ENCODE measurements around the gene ACCS. TPM values are rescaled to one million over a fixed set of nuclear protein-coding genes. Genes with fewer than 3 reads are reported as not detected.

The ACCS gene
- total RNA-seq, 2 donors from 2014 or later: 3.4 to 5.4 TPM

DNA sequence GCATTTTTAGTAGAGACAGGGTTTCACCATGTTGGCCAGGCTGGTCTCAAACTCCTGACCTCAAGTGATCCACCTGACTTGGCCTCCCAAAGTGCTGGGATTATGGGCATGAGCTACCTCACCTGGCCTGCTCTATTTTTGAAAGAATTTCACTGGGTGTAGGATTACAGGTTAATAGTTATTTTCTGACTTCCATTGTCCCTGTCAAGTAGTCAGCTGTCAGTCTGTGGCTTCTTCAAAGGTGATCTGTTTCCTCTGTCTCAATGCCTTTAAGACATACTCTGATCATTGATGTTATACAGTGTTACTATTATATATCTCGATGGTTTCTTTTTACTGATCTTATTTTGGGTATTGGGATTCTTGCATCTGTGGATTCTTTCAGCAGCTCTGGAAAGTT lies 19.3 kb downstream of the ACCS start:
- ATAC-seq: no peak
- Mint-ChIP-seq H3K9me3 (peaks cover 4% of the 10 kb centered on the region), H3K4me1 (ENCODE audit: low read depth in 2 of 2) (peaks cover 4 to 7% of the 10 kb centered on the region in 2 donors), H3K27me3 (no peaks in the 10 kb centered on the region), H3K4me3 (no peak overlapping the region), H3K27ac (no peak overlapping the region), H3K36me3 (no peaks in the 10 kb centered on the region)
- DNase-seq (ENCODE audit: low spot score): no peak

- Mint-ChIP-seq H3K4me1 (ENCODE audit: low read depth in 2 of 2) (peaks cover 4 to 7% of the 10 kb centered on the region in 2 donors), H3K27me3 (no peaks in the 10 kb centered on the region), H3K4me3 (peak overlapping the region; percentile 21), H3K36me3 (no peaks in the 10 kb centered on the region), H3K27ac (no peak overlapping the region), H3K9me3 (peaks cover 4% of the 10 kb centered on the region)
- peak in 1 of 2 donors; percentile 75 for ATAC-seq
- no peak for DNase-seq (ENCODE audit: low spot score)
These were observed 22.3 kb downstream of the ACCS start for GRCh38 chr11:44088377-44088776.

- H3K36me3 Mint-ChIP-seq: no peaks in the 10 kb centered on the region
- no peaks in the 10 kb centered on the region for H3K27me3 Mint-ChIP-seq
- H3K27ac Mint-ChIP-seq: no peak overlapping the region
- no peak for DNase-seq (ENCODE audit: low spot score)
- H3K4me1 Mint-ChIP-seq (ENCODE audit: low read depth in 2 of 2): peaks cover 4 to 7% of the 10 kb centered on the region in 2 donors
- H3K4me3 Mint-ChIP-seq: peak overlapping the region; percentile 21
- ATAC-seq: no peak
- peaks cover 4% of the 10 kb centered on the region for H3K9me3 Mint-ChIP-seq
These were observed 22.8 kb downstream of the ACCS start for GRCh38 chr11:44088871-44089270.

DNA sequence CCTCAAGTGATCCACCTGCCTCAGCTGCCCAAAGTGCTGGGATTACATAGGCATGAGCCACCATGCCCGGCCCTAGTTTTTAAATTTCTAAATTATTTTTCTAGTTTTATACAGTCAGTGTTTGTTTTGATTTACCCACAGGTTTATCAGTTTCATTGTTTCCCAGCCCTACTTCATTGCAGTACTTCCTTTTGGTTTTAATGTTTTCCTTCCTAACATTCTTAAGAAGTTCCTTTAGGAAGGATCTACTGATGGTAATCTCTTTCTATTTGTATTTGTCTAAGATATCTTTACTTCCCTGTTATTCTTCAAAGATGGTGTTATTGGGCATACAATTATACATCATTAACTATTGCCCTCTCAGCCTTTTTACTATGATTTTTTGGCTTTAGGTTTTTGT lies 24.5 kb downstream of the ACCS start:
- H3K9me3 Mint-ChIP-seq: peaks cover 2% of the 10 kb centered on the region
- no peak overlapping the region for H3K4me3 Mint-ChIP-seq
- H3K36me3 Mint-ChIP-seq: no peaks in the 10 kb centered on the region
- peaks cover 13 to 19% of the 10 kb centered on the region in 2 donors for H3K4me1 Mint-ChIP-seq (ENCODE audit: low read depth in 2 of 2)
- ATAC-seq: no peak
- no peak for DNase-seq (ENCODE audit: low spot score)
- H3K27me3 Mint-ChIP-seq: no peaks in the 10 kb centered on the region
- H3K27ac Mint-ChIP-seq: no peak overlapping the region

DNA sequence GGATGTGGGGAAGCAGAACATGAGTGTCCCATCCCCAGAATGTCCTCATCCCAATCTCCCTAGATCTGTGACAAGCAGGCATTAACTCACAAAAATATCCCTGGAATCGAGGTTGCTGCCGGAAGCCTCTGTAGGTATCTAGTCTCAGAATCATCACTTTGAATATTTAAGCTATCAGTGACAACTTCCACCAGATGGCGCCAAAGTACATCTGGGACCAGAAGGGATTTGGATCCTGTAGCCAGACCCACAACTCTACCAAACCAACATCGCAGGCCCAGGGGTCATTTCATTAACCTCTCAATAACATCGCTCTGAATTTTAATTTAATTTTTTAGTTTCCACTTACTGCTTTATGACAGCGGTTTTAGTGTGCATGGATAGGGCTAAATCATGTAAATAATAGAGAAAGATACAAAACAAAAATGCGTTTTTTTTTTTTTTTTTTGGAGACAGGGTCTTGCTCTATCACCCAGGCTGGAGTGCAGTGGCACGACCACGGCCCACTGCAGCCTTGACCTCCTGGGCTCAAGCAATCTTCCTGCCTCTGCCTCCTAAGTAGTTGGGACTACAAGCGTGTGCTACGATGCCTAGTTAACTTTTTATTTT lies 28.3 kb downstream of the ACCS start:
- DNase-seq (ENCODE audit: low spot score) (peak; percentile 87), ATAC-seq (no peak)
- H3K4me1 Mint-ChIP-seq (ENCODE audit: low read depth in 2 of 2): peaks cover 16 to 25% of the 10 kb centered on the region in 2 donors
- H3K9me3 Mint-ChIP-seq: no peaks in the 10 kb centered on the region
- H3K4me3 Mint-ChIP-seq: peak overlapping the region; percentile 57
- no peaks in the 10 kb centered on the region for H3K36me3 Mint-ChIP-seq
- no peaks in the 10 kb centered on the region for H3K27me3 Mint-ChIP-seq
- no peak overlapping the region for H3K27ac Mint-ChIP-seq

DNA sequence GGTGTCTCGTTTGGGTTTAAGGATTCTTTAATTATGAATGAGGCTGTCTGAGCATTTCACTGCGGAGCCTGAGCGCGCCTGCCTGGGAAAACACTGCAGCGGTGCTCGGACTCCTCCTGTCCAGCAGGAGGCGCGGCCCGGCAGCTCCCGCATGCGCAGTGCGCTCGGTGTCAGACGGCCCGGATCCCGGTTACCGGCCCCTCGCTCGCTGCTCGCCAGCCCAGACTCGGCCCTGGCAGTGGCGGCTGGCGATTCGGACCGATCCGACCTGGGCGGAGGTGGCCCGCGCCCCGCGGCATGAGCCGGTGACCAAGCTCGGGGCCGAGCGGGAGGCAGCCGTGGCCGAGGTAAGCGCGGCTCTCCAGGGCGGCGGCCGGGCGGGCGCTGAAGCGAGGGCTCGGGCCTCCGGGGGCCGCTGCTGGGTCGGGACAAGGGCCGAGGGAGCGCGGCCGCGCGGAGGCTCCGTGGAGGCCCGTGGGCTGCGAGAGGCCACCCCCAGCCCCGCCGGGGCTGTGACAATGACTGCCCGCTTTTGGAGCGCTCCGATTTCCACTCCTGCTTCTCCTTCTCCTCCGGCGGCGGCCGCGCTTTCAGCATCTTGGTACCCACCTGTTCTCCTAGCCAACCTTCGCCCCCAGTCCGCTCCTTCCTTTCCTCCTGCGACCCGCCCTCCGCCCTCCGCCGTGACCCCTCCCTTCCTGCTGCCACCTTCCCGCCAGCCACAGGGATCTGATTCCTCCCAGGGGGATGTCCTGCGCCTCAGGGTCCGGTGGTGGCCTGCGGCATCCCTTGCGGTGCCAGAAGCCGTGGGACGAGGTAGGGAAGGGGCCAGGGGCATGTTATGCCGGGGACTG lies 29.7 kb downstream of the ACCS start, which contains the start of gene EXT2:
TSS of gene EXT2 (plus strand) at position 173 of the 854 bp plus-strand sequence. CDS start 12,035 bp downstream, outside the sequence.
- Mint-ChIP-seq H3K4me3 (peak within 1 kb of the TSS; percentile 78), H3K36me3 (no peaks in the 10 kb centered on the region), H3K4me1 (ENCODE audit: low read depth in 2 of 2) (peaks cover 20 to 30% of the 10 kb centered on the region in 2 donors), H3K27me3 (no peaks in the 10 kb centered on the region), H3K9me3 (no peaks in the 10 kb centered on the region), H3K27ac (peak within 1 kb of the TSS in 1 of 2 donors; percentile 51)
- ATAC-seq (peak; percentile 96 to 97), DNase-seq (ENCODE audit: low spot score) (peak; percentile 93)

DNA sequence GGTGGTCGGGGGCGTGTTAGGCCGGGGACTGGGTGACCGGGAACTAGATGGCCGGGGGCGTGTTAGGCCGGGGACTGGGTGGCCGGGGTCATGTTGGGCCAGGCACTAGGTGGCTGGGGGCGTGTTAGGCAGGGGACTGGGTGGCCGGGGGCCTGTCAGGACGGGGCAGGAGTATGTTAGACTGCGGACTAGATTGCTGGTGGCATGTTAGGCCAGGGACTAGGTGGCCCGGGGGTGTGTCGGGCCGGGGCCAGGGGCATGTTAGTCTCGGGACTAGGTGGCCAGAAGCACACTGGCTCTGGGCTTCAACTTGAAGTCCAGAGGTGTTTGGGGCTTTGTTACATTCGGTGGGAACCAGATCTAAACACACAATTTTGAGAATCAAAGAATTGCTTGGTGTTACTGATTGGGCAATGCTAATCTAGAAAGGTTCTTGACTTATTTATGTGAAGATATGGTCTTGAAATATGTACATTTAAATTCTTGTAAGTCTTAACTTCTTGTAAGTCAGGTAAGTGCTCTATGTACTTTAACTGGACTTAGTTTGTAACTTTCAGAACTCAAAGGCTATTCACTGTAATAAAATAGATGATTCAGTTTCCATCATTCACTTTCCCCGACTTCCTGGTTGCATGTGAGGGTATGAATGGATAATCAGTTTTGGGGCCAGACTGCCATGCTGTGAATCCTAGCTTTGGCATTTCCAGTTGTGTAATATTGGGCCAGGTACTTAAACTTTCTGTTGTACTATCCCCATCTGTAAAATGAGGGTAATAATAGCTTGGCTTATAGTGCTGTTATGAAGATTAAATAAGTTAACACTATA lies 30.5 kb downstream of the ACCS start:
- peaks cover 20 to 30% of the 10 kb centered on the region in 2 donors for H3K4me1 Mint-ChIP-seq (ENCODE audit: low read depth in 2 of 2)
- peak; percentile 1 to 2 for ATAC-seq
- peak overlapping the region in 1 of 2 donors; percentile 51 for H3K27ac Mint-ChIP-seq
- H3K4me3 Mint-ChIP-seq: peak overlapping the region; percentile 78
- H3K27me3 Mint-ChIP-seq: no peaks in the 10 kb centered on the region
- no peaks in the 10 kb centered on the region for H3K36me3 Mint-ChIP-seq
- no peaks in the 10 kb centered on the region for H3K9me3 Mint-ChIP-seq
- DNase-seq (ENCODE audit: low spot score): no peak

GRCh38 chr11:44097821-44098220 lies 31.8 kb downstream of the ACCS start:
- Mint-ChIP-seq H3K4me1 (ENCODE audit: low read depth in 2 of 2) (peaks cover 25 to 36% of the 10 kb centered on the region in 2 donors), H3K9me3 (no peaks in the 10 kb centered on the region), H3K27me3 (no peaks in the 10 kb centered on the region), H3K36me3 (no peaks in the 10 kb centered on the region), H3K4me3 (peak overlapping the region; percentile 18), H3K27ac (no peak overlapping the region)
- no peak for ATAC-seq
- DNase-seq (ENCODE audit: low spot score): no peak

GRCh38 chr11:44101098-44101497 lies 35.0 kb downstream of the ACCS start:
- Mint-ChIP-seq H3K4me3 (no peak overlapping the region), H3K36me3 (no peaks in the 10 kb centered on the region), H3K9me3 (no peaks in the 10 kb centered on the region), H3K27me3 (no peaks in the 10 kb centered on the region), H3K27ac (no peak overlapping the region), H3K4me1 (ENCODE audit: low read depth in 2 of 2) (peaks cover 23 to 34% of the 10 kb centered on the region in 2 donors)
- ATAC-seq (no peak), DNase-seq (ENCODE audit: low spot score) (no peak)

GRCh38 chr11:44104481-44105294 lies 38.6 kb downstream of the ACCS start:
- H3K4me1 Mint-ChIP-seq (ENCODE audit: low read depth in 2 of 2): peaks cover 18 to 20% of the 10 kb centered on the region in 2 donors
- no peak overlapping the region for H3K27ac Mint-ChIP-seq
- DNase-seq (ENCODE audit: low spot score): no peak
- ATAC-seq: peak; percentile 60 to 73
- no peak overlapping the region for H3K4me3 Mint-ChIP-seq
- H3K36me3 Mint-ChIP-seq: no peaks in the 10 kb centered on the region
- no peaks in the 10 kb centered on the region for H3K27me3 Mint-ChIP-seq
- H3K9me3 Mint-ChIP-seq: no peaks in the 10 kb centered on the region

DNA sequence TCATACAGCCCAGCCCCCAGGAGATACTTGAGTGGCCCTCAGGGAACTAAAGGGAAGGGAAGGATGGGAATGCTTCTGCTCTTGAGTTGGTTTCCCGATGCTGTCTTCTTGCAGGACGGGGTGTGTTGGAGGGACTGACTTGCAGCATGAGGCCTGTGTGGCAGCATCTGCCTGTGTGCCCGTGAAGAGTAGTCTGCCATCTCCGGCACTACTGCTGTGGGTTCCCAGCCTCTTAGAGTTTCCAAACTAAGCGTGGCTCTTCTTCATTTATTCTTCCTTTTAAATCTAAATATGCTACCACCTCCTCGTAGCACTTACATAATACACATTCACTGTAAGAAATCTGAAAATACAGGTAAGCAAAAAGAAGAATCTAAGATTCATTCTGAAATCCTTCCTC lies 42.2 kb downstream of the ACCS start:
- Mint-ChIP-seq H3K27me3 (no peaks in the 10 kb centered on the region), H3K9me3 (no peaks in the 10 kb centered on the region), H3K36me3 (no peaks in the 10 kb centered on the region), H3K4me3 (no peak overlapping the region), H3K4me1 (ENCODE audit: low read depth in 2 of 2) (peaks cover 12 to 20% of the 10 kb centered on the region in 2 donors), H3K27ac (no peak overlapping the region)
- ATAC-seq (no peak), DNase-seq (ENCODE audit: low spot score) (no peak)

DNA sequence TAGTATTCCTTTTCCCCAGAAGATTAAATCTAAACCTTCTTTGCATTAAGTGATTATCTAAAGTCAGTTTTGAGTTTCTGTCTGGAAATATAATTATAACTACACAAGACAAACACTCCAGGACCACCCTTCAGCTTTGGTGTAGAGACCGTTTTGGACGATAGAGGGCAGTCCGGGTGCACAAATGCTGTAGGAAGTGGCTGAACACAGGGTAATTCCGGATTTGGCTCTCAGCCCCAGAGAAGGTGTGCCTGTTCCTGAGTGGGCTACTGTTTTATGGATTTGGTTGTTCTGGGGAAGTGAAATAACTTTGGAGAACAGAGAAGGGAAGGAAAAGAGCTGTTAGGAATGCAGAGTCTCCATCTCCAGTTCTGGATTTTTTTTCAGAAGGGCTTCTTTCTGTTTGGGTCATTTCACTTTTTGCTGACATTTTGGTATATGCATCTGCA lies 44.2 kb downstream of the ACCS start:
- DNase-seq (ENCODE audit: low spot score) (peak; percentile 75), ATAC-seq (peak; percentile 84 to 92)
- no peak overlapping the region for H3K4me3 Mint-ChIP-seq
- no peaks in the 10 kb centered on the region for H3K27me3 Mint-ChIP-seq
- H3K9me3 Mint-ChIP-seq: no peaks in the 10 kb centered on the region
- H3K27ac Mint-ChIP-seq: peak overlapping the region in 1 of 2 donors; percentile 32
- H3K4me1 Mint-ChIP-seq (ENCODE audit: low read depth in 2 of 2): peaks cover 6 to 17% of the 10 kb centered on the region in 2 donors
- peaks cover 9% of the 10 kb centered on the region for H3K36me3 Mint-ChIP-seq
